Astrocyte (in vitro differentiated cells and primary cell): ENCODE results near the gene RAB27B. TPM values are rescaled to one million over a fixed set of nuclear protein-coding genes. Genes with fewer than 3 reads are reported as not detected.

Source experiments
- DNase-seq: peaks from one replicate; pipeline ENCODE4 v3.0.0-alpha.2; 2010; ENCODE audit warnings: low read depth
- FAIRE-seq: peaks from 2 replicates; lab custom pipeline; 2011; peaks lifted over from hg19 to GRCh38; lab: Jason Lieb, UNC
- H2AFZ ChIP-seq: 2 replicates; pipeline ENCODE4 v1.6.0; 2012; ENCODE audit warnings: low read depth, low read length, inconsistent platforms
- H3K27ac ChIP-seq: 2 replicates; pipeline ENCODE4 v1.5.1; 2011; ENCODE audit warnings: low read depth, low read length, inconsistent platforms
- H3K27me3 ChIP-seq: 2 replicates; pipeline ENCODE4 v1.6.0; 2011; ENCODE audit warnings: low read length, inconsistent platforms; ENCODE audit not compliant: insufficient read depth
- H3K36me3 ChIP-seq: 2 replicates; pipeline ENCODE4 v1.5.1; 2011; ENCODE audit warnings: low read length, inconsistent platforms; ENCODE audit not compliant: insufficient read depth
- H3K4me1 ChIP-seq: 2 replicates; pipeline ENCODE4 v1.5.1; 2011; ENCODE audit warnings: low read length, inconsistent platforms; ENCODE audit not compliant: insufficient read depth
- H3K4me2 ChIP-seq: 2 replicates; pipeline ENCODE4 v1.6.0; 2012; ENCODE audit warnings: low read length, inconsistent platforms
- H3K4me3 ChIP-seq: 2 replicates; pipeline ENCODE4 v1.5.1; 2011; ENCODE audit warnings: low read depth, mild to moderate bottlenecking, low read length, inconsistent platforms; ENCODE audit not compliant: insufficient read depth
- H3K79me2 ChIP-seq: 2 replicates; pipeline ENCODE4 v1.6.0; 2012; ENCODE audit warnings: mild to moderate bottlenecking, low read length, inconsistent platforms; ENCODE audit not compliant: insufficient read depth
- H3K9ac ChIP-seq: 2 replicates; pipeline ENCODE4 v1.6.0; 2012; ENCODE audit warnings: mild to moderate bottlenecking, low read length, inconsistent platforms
- H3K9me3 ChIP-seq: 2 replicates; pipeline ENCODE4 v1.5.1; 2012; ENCODE audit warnings: low read depth, mild to moderate bottlenecking, low read length, inconsistent platforms; ENCODE audit not compliant: insufficient read depth
- H4K20me1 ChIP-seq: 2 replicates; pipeline ENCODE4 v1.6.0; 2012; ENCODE audit warnings: low read length, inconsistent platforms; ENCODE audit not compliant: insufficient read depth
- H3K27ac Mint-ChIP-seq: one replicate; pipeline ENCODE4 v1.8.0; 2021; ENCODE audit warnings: mild to moderate bottlenecking, mixed read lengths; ENCODE audit not compliant: unreplicated experiment
- H3K27me3 Mint-ChIP-seq: one replicate; pipeline ENCODE4 v1.8.0; 2021; ENCODE audit warnings: low read depth, mixed read lengths; ENCODE audit not compliant: unreplicated experiment
- H3K36me3 Mint-ChIP-seq: one replicate; pipeline ENCODE4 v1.8.0; 2021; ENCODE audit warnings: low read depth, mixed read lengths; ENCODE audit not compliant: unreplicated experiment
- H3K4me1 Mint-ChIP-seq: one replicate; pipeline ENCODE4 v1.8.0; 2021; ENCODE audit warnings: low read depth, mixed read lengths; ENCODE audit not compliant: unreplicated experiment
- H3K4me3 Mint-ChIP-seq: one replicate; pipeline ENCODE4 v1.8.0; 2021; ENCODE audit warnings: mild to moderate bottlenecking, moderate library complexity, mixed read lengths; ENCODE audit not compliant: unreplicated experiment
- H3K9me3 Mint-ChIP-seq: one replicate; pipeline ENCODE4 v1.8.0; 2021; ENCODE audit warnings: mild to moderate bottlenecking, mixed read lengths; ENCODE audit not compliant: unreplicated experiment
- EZH2 ChIP-seq: IDR thresholded peaks from 2 replicates; pipeline ENCODE4 v1.6.1; 2012; ENCODE audit warnings: mild to moderate bottlenecking, low read length, inconsistent platforms; ENCODE audit not compliant: insufficient read depth
- total RNA-seq: library from RNA; stranded (reverse); gene quantifications from 2 replicates; pipeline ENCODE4 v1.2.1, GENCODE V29; 2021
- TF ChIP-seq, protein P1 (sequence below): IDR thresholded peaks from 2 replicates; pipeline ENCODE4 v1.5.1; 2011; ENCODE audit warnings: low read depth, mild to moderate bottlenecking, inconsistent platforms, low read length, moderate library complexity; ENCODE audit not compliant: insufficient read depth

Gene RAB27B
- total RNA-seq, 1 donor from 2014 or later: 0.91 TPM

DNA sequence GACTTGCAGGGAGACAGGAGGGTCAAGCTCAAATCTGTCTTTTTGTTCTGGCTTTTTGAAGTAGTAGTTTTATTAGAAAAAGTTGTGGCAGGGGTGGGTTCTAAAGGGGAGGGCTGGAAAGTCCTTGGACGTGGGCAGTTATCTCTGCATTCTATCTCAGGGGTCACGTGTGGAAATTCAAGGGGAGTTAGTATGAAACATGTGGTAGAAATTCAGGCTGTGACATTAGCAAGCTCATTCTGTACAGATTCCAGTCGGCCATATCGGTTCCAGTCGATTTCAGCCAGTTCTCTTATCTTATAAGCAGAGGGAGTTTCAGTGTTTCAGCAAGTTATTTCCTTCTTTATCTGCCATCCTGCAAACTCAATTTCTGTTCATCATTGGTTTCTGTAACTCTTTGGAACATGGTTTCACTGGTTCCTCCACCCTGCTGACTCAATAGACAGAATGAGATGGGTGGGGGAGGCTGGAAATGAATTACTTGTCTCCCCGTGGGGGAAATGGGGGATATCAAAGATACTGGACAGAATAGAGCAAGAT lies 53.0 kb downstream of the RAB27B start:
- no peaks in the 10 kb centered on the region for H3K36me3 Mint-ChIP-seq
- no peaks in the 10 kb centered on the region for H3K79me2 ChIP-seq
- no peaks in the 10 kb centered on the region for H4K20me1 ChIP-seq
- no peaks in the 10 kb centered on the region for H3K27me3 ChIP-seq
- H3K27ac Mint-ChIP-seq: peak overlapping the region; percentile 84
- no peak overlapping the region for H3K4me3 Mint-ChIP-seq
- DNase-seq: no peak
- H3K4me1 ChIP-seq: peaks cover 3% of the 10 kb centered on the region
- no peak overlapping the region for H2AFZ ChIP-seq
- H3K36me3 ChIP-seq: no peaks in the 10 kb centered on the region
- TF ChIP-seq, protein P1, sequence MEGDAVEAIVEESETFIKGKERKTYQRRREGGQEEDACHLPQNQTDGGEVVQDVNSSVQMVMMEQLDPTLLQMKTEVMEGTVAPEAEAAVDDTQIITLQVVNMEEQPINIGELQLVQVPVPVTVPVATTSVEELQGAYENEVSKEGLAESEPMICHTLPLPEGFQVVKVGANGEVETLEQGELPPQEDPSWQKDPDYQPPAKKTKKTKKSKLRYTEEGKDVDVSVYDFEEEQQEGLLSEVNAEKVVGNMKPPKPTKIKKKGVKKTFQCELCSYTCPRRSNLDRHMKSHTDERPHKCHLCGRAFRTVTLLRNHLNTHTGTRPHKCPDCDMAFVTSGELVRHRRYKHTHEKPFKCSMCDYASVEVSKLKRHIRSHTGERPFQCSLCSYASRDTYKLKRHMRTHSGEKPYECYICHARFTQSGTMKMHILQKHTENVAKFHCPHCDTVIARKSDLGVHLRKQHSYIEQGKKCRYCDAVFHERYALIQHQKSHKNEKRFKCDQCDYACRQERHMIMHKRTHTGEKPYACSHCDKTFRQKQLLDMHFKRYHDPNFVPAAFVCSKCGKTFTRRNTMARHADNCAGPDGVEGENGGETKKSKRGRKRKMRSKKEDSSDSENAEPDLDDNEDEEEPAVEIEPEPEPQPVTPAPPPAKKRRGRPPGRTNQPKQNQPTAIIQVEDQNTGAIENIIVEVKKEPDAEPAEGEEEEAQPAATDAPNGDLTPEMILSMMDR: no peak
- TF ChIP-seq EZH2: no peak
- H3K4me3 ChIP-seq: no peak overlapping the region
- H3K27ac ChIP-seq: no peak overlapping the region
- H3K4me2 ChIP-seq: no peak overlapping the region
- H3K9me3 Mint-ChIP-seq: peaks cover 4% of the 10 kb centered on the region
- FAIRE-seq: no peak
- H3K9ac ChIP-seq: no peak overlapping the region
- H3K4me1 Mint-ChIP-seq: peaks cover 8% of the 10 kb centered on the region
- no peaks in the 10 kb centered on the region for H3K27me3 Mint-ChIP-seq
- no peaks in the 10 kb centered on the region for H3K9me3 ChIP-seq

DNA sequence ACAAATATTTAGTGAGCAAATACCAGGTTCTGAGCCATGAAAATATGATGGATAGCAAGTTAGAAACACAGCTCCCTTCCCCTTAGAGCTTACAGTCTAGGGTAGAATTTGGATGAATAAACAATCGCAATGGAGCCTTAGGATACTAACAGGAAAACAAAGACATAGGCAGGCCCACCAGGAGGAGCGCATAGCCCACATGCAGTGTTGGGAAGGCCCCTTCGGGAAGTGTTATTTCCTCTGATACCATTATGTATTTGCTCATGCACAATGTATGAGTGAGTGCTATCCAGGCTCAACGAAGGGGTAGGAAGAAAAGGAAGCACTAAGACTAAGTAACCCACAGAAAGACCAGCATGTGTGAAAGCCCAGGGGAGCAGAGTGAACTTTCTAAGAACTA lies 54.0 kb downstream of the RAB27B start:
- DNase-seq (no peak), FAIRE-seq (no peak)
- no peak overlapping the region for H3K9ac ChIP-seq
- H4K20me1 ChIP-seq: no peaks in the 10 kb centered on the region
- no peak overlapping the region for H3K27ac ChIP-seq
- H3K4me2 ChIP-seq: no peak overlapping the region
- Mint-ChIP-seq H3K4me3 (no peak overlapping the region), H3K36me3 (no peaks in the 10 kb centered on the region), H3K4me1 (peaks cover 8% of the 10 kb centered on the region), H3K27me3 (no peaks in the 10 kb centered on the region), H3K9me3 (no peaks in the 10 kb centered on the region), H3K27ac (no peak overlapping the region)
- H3K27me3 ChIP-seq: no peaks in the 10 kb centered on the region
- H3K79me2 ChIP-seq: no peaks in the 10 kb centered on the region
- peaks cover 3% of the 10 kb centered on the region for H3K4me1 ChIP-seq
- no peaks in the 10 kb centered on the region for H3K9me3 ChIP-seq
- no peak overlapping the region for H2AFZ ChIP-seq
- no peaks in the 10 kb centered on the region for H3K36me3 ChIP-seq
- TF ChIP-seq EZH2: no peak
- TF ChIP-seq, protein P1: no peak
- no peak overlapping the region for H3K4me3 ChIP-seq

DNA sequence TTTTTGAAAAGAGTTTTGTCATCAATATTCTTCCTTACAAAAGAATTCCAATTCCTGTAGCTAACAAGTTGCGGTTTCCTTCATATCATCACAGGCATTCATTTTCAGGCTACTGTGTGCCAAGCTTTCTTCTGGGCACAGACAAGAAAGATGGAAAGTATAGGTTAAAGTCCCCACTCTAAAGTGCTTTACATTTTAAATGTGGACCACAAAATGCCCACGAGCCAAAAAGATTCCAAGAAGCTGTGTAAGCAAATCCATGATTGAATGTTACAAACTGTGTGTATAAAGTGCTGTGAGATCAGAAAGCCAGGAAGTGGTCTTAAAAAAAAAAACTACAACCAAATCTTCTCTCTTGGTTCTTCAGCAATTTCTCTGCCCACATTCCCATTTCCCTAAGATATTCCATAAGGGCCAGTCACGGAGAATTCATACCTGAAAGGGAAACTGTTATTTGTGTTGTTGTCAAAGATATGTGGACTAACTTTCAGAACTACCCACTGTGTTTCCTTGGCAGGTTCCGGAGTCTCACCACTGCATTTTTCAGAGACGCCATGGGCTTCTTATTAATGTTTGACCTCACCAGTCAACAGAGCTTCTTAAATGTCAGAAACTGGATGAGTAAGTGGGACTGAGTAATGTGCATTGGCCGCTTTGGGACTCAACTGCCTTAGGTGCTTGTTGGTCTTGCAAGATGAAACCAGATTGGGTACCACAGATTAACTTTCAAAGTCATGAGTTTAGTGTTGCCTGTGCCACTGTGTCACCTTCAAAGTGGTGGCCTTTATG lies 55.7 kb downstream of the RAB27B start:
- FAIRE-seq (no peak), DNase-seq (peak; percentile 73)
- H3K27ac Mint-ChIP-seq: no peak overlapping the region
- no peaks in the 10 kb centered on the region for H3K36me3 Mint-ChIP-seq
- Histone ChIP-seq H3K9me3 (no peaks in the 10 kb centered on the region), H2AFZ (no peak overlapping the region), H3K4me2 (peak overlapping the region; percentile 2), H3K4me3 (no peak overlapping the region), H3K27me3 (no peaks in the 10 kb centered on the region), H3K9ac (no peak overlapping the region), H4K20me1 (no peaks in the 10 kb centered on the region), H3K4me1 (no peaks in the 10 kb centered on the region), H3K27ac (no peak overlapping the region), H3K36me3 (no peaks in the 10 kb centered on the region), H3K79me2 (no peaks in the 10 kb centered on the region)
- H3K4me3 Mint-ChIP-seq: no peak overlapping the region
- TF ChIP-seq EZH2: no peak
- TF ChIP-seq, protein P1: no peak
- no peaks in the 10 kb centered on the region for H3K27me3 Mint-ChIP-seq
- H3K4me1 Mint-ChIP-seq: peaks cover 8% of the 10 kb centered on the region
- no peaks in the 10 kb centered on the region for H3K9me3 Mint-ChIP-seq
